ENCODE data around the gene TTLL5.

Gene TTLL5

GRCh38 chr14:75831952-75832351 is 170.9 kb downstream of the TTLL5 start:
- Histone ChIP-seq H4K8ac (ENCODE audit: low read length) (no peak overlapping the region), H3K36me3 (ENCODE audit: control insufficient read depth in 1 of 2, insufficient read depth in 2 of 2, low read depth in 1 of 2, low read length in 2 of 2) (peaks cover 0 to 2% of the 10 kb centered on the region in 2 experiments), H3K79me1 (replicated peaks; ENCODE audit: low read length, poor library complexity, severe bottlenecking) (no peaks in the 10 kb centered on the region), H3K14ac (ENCODE audit: low read length in 2 of 2) (no peak overlapping the region), H3K27ac (ENCODE audit: low read length, poor library complexity, severe bottlenecking) (peak overlapping the region; percentile 52), H3K9ac (ENCODE audit: low read length) (peak overlapping the region; percentile 70), H2BK5ac (ENCODE audit: low read depth, low read length, poor library complexity, severe bottlenecking) (no peak overlapping the region), H2BK15ac (ENCODE audit: low read depth, poor library complexity, severe bottlenecking) (no peak overlapping the region), H3K4me2 (ENCODE audit: low read length, poor library complexity, severe bottlenecking) (no peak overlapping the region), H2BK12ac (ENCODE audit: low read length in 2 of 2) (no peak overlapping the region), H3K4ac (ENCODE audit: low read depth in 1 of 2, low read length in 2 of 2) (no peak overlapping the region), H3K4me3 (ENCODE audit: insufficient read depth in 1 of 2, low read depth in 1 of 2, low read length in 2 of 2) (peak overlapping the region in 1 of 2 experiments; percentile 58), H3K27me3 (ENCODE audit: control insufficient read depth in 1 of 2, insufficient read depth in 1 of 2, low read length in 2 of 2) (no peaks in the 10 kb centered on the region), H3K9me3 (ENCODE audit: control insufficient read depth, low read length) (no peaks in the 10 kb centered on the region), H2BK120ac (ENCODE audit: low read depth, low read length) (no peak overlapping the region), H3K4me1 (ENCODE audit: control insufficient read depth, insufficient read depth, low read depth, low read length) (peaks cover 5% of the 10 kb centered on the region), H3K18ac (ENCODE audit: low read depth in 1 of 2, low read length in 2 of 2) (no peak overlapping the region), H2AFZ (ENCODE audit: low read depth, low read length) (no peak overlapping the region), H4K91ac (ENCODE audit: low read length) (no peak overlapping the region), H3K23ac (ENCODE audit: low read length in 2 of 2) (no peak overlapping the region), H2AK5ac (ENCODE audit: low read length, severe bottlenecking) (peak overlapping the region; percentile 65)
- WGBS = 83% methylated on average over 1 of the region's 3 CpGs
- DNase-seq = peak; percentile 33

GRCh38 chr14:75832621-75833297 is 171.7 kb downstream of the TTLL5 start:
- Histone ChIP-seq H3K4me3 (ENCODE audit: insufficient read depth in 1 of 2, low read depth in 1 of 2, low read length in 2 of 2) (peak overlapping the region in 1 of 2 experiments; percentile 5), H3K79me1 (replicated peaks; ENCODE audit: low read length, poor library complexity, severe bottlenecking) (no peaks in the 10 kb centered on the region), H3K4me2 (ENCODE audit: low read length, poor library complexity, severe bottlenecking) (no peak overlapping the region), H3K27ac (ENCODE audit: low read length, poor library complexity, severe bottlenecking) (peak overlapping the region; percentile 52), H4K8ac (ENCODE audit: low read length) (no peak overlapping the region), H2BK15ac (ENCODE audit: low read depth, poor library complexity, severe bottlenecking) (no peak overlapping the region), H3K9ac (ENCODE audit: low read length) (peak overlapping the region; percentile 70), H3K18ac (ENCODE audit: low read depth in 1 of 2, low read length in 2 of 2) (no peak overlapping the region), H2BK120ac (ENCODE audit: low read depth, low read length) (no peak overlapping the region), H3K9me3 (ENCODE audit: control insufficient read depth, low read length) (no peaks in the 10 kb centered on the region), H3K4me1 (ENCODE audit: control insufficient read depth, insufficient read depth, low read depth, low read length) (peaks cover 7% of the 10 kb centered on the region), H2AFZ (ENCODE audit: low read depth, low read length) (no peak overlapping the region), H2BK5ac (ENCODE audit: low read depth, low read length, poor library complexity, severe bottlenecking) (no peak overlapping the region), H3K36me3 (ENCODE audit: control insufficient read depth in 1 of 2, insufficient read depth in 2 of 2, low read depth in 1 of 2, low read length in 2 of 2) (peaks cover 0 to 2% of the 10 kb centered on the region in 2 experiments), H3K4ac (ENCODE audit: low read depth in 1 of 2, low read length in 2 of 2) (no peak overlapping the region), H3K23ac (ENCODE audit: low read length in 2 of 2) (no peak overlapping the region), H3K14ac (ENCODE audit: low read length in 2 of 2) (no peak overlapping the region), H4K91ac (ENCODE audit: low read length) (no peak overlapping the region), H3K27me3 (ENCODE audit: control insufficient read depth in 1 of 2, insufficient read depth in 1 of 2, low read length in 2 of 2) (no peaks in the 10 kb centered on the region), H2BK12ac (ENCODE audit: low read length in 2 of 2) (no peak overlapping the region), H2AK5ac (ENCODE audit: low read length, severe bottlenecking) (peak overlapping the region; percentile 20)
- 97% methylated on average over 10 of the region's 10 CpGs for WGBS
- no peak for DNase-seq

DNA sequence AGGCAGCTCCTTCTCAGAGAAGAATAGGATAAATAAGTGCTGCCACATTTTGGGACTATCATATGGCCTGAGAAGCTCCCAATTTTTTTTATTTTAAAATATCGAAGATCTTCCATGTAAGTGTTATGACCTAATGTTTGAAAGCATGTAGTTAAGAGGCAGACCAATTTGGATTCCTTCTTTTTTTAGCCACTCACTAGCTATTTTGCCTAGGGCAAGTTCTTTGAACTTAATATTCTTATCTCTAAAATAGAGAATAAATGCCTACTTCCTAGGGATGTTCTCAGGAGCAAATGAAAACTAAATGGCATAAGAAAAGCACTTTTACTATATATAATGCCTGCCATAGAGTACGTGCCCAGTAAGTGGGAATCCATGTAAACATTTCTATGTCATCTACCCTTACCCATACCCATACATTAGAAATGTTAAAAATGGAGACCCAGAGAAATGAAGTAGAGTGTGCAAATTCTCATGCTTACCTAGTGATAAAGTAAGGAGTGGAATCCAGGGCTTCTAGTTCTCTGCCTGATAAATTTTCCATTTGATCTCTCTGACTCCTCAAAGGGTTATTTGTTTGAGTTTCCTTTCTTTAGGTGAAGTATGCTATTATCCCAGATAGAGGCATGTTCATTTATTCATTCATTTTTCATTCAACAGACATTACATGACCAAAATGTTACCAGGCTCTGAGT is 172.4 kb downstream of the TTLL5 start:
- no peak overlapping the region for H2BK12ac ChIP-seq (ENCODE audit: low read length in 2 of 2)
- H3K9me3 ChIP-seq (ENCODE audit: control insufficient read depth, low read length) = no peaks in the 10 kb centered on the region
- H4K8ac ChIP-seq (ENCODE audit: low read length) = no peak overlapping the region
- no peak overlapping the region for H3K27ac ChIP-seq (ENCODE audit: low read length, poor library complexity, severe bottlenecking)
- H3K4me2 ChIP-seq (ENCODE audit: low read length, poor library complexity, severe bottlenecking) = no peak overlapping the region
- no peak overlapping the region for H2BK15ac ChIP-seq (ENCODE audit: low read depth, poor library complexity, severe bottlenecking)
- no peak overlapping the region for H3K9ac ChIP-seq (ENCODE audit: low read length)
- peaks cover 0 to 3% of the 10 kb centered on the region in 2 experiments for H3K36me3 ChIP-seq (ENCODE audit: control insufficient read depth in 1 of 2, insufficient read depth in 2 of 2, low read depth in 1 of 2, low read length in 2 of 2)
- H2AFZ ChIP-seq (ENCODE audit: low read depth, low read length) = no peak overlapping the region
- H3K14ac ChIP-seq (ENCODE audit: low read length in 2 of 2) = no peak overlapping the region
- no peak for DNase-seq
- WGBS = no CpG with 5 or more reads among the region's 2 CpGs
- no peak overlapping the region for H2BK5ac ChIP-seq (ENCODE audit: low read depth, low read length, poor library complexity, severe bottlenecking)
- H3K4ac ChIP-seq (ENCODE audit: low read depth in 1 of 2, low read length in 2 of 2) = no peak overlapping the region
- no peak overlapping the region for H4K91ac ChIP-seq (ENCODE audit: low read length)
- H3K27me3 ChIP-seq (ENCODE audit: control insufficient read depth in 1 of 2, insufficient read depth in 1 of 2, low read length in 2 of 2) = no peaks in the 10 kb centered on the region
- H3K79me1 ChIP-seq (replicated peaks; ENCODE audit: low read length, poor library complexity, severe bottlenecking) = peaks cover under 1% of the 10 kb centered on the region
- no peak overlapping the region for H3K18ac ChIP-seq (ENCODE audit: low read depth in 1 of 2, low read length in 2 of 2)
- no peak overlapping the region for H2BK120ac ChIP-seq (ENCODE audit: low read depth, low read length)
- H2AK5ac ChIP-seq (ENCODE audit: low read length, severe bottlenecking) = no peak overlapping the region
- no peak overlapping the region for H3K4me3 ChIP-seq (ENCODE audit: insufficient read depth in 1 of 2, low read depth in 1 of 2, low read length in 2 of 2)
- peaks cover 7% of the 10 kb centered on the region for H3K4me1 ChIP-seq (ENCODE audit: control insufficient read depth, insufficient read depth, low read depth, low read length)
- no peak overlapping the region for H3K23ac ChIP-seq (ENCODE audit: low read length in 2 of 2)

DNA sequence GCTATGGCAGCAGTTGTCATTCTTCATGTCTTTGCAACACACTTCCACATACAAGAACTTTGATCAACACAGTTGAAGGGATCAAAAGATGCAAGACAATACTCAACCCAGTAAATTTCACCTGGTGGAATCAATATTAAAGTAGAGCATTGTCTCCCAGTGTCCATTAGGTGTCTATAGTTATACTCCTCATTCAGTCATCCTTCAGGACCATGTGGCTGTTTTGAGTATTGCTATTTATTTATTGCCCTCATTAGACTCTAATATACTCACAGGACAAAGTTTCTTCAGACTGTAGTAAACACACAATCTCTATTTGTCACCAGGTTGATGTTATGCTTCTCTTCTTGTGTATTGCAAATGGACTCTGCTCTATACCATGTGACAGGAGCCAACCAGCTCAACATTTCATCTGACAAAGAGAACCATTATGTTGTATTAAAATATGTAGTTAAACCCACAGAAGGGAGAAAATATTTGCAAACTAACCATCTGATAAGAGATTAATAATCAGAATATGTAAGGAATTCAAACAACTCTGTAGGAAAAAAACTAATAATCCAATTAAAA is 174.2 kb downstream of the TTLL5 start:
- no peak overlapping the region for H3K18ac ChIP-seq (ENCODE audit: low read depth in 1 of 2, low read length in 2 of 2)
- no peak overlapping the region for H2BK120ac ChIP-seq (ENCODE audit: low read depth, low read length)
- no peak overlapping the region for H3K23ac ChIP-seq (ENCODE audit: low read length in 2 of 2)
- no peak overlapping the region for H2BK15ac ChIP-seq (ENCODE audit: low read depth, poor library complexity, severe bottlenecking)
- H2BK5ac ChIP-seq (ENCODE audit: low read depth, low read length, poor library complexity, severe bottlenecking) = no peak overlapping the region
- no peak overlapping the region for H3K4me3 ChIP-seq (ENCODE audit: insufficient read depth in 1 of 2, low read depth in 1 of 2, low read length in 2 of 2)
- H2AK5ac ChIP-seq (ENCODE audit: low read length, severe bottlenecking) = no peak overlapping the region
- H3K36me3 ChIP-seq (ENCODE audit: control insufficient read depth in 1 of 2, insufficient read depth in 2 of 2, low read depth in 1 of 2, low read length in 2 of 2) = peaks cover 9% of the 10 kb centered on the region in 2 experiments
- H3K9ac ChIP-seq (ENCODE audit: low read length) = no peak overlapping the region
- DNase-seq = no peak
- H3K27me3 ChIP-seq (ENCODE audit: control insufficient read depth in 1 of 2, insufficient read depth in 1 of 2, low read length in 2 of 2) = no peaks in the 10 kb centered on the region
- no peak overlapping the region for H3K27ac ChIP-seq (ENCODE audit: low read length, poor library complexity, severe bottlenecking)
- no peak overlapping the region for H2AFZ ChIP-seq (ENCODE audit: low read depth, low read length)
- peaks cover 4% of the 10 kb centered on the region for H3K79me1 ChIP-seq (replicated peaks; ENCODE audit: low read length, poor library complexity, severe bottlenecking)
- no peak overlapping the region for H3K14ac ChIP-seq (ENCODE audit: low read length in 2 of 2)
- H3K9me3 ChIP-seq (ENCODE audit: control insufficient read depth, low read length) = no peaks in the 10 kb centered on the region
- no peak overlapping the region for H3K4me2 ChIP-seq (ENCODE audit: low read length, poor library complexity, severe bottlenecking)
- H4K91ac ChIP-seq (ENCODE audit: low read length) = no peak overlapping the region
- H2BK12ac ChIP-seq (ENCODE audit: low read length in 2 of 2) = no peak overlapping the region
- peaks cover 7% of the 10 kb centered on the region for H3K4me1 ChIP-seq (ENCODE audit: control insufficient read depth, insufficient read depth, low read depth, low read length)
- no peak overlapping the region for H4K8ac ChIP-seq (ENCODE audit: low read length)
- H3K4ac ChIP-seq (ENCODE audit: low read depth in 1 of 2, low read length in 2 of 2) = no peak overlapping the region
